Measurements from ENCODE around the gene SARDH.

GRCh38 chr9:133701981-133702797 lies 36.0 kb downstream of the SARDH start:
- TF ChIP-seq POLR2A (IDR thresholded peaks at IDR 0.05; ENCODE audit: insufficient read depth in 1 of 2, low read depth in 2 of 2, low read length in 2 of 2), result no peak
- no peak for TF ChIP-seq FOXM1 (CRISPR knock-in tag; IDR thresholded peaks at IDR 0.05)
- TF ChIP-seq ZNF746 (CRISPR knock-in tag; IDR thresholded peaks at IDR 0.05), result no peak
- TF ChIP-seq EP300 (IDR thresholded peaks at IDR 0.05; ENCODE audit: low read depth in 2 of 2, low read length in 2 of 2), result no peak
- TF ChIP-seq EP300 (CRISPR knock-in tag; IDR thresholded peaks at IDR 0.05; ENCODE audit: borderline replicate concordance), result no peak
- TF ChIP-seq ZFY (CRISPR knock-in tag; IDR thresholded peaks at IDR 0.05), result no peak
- no peak for TF ChIP-seq SMAD1 (CRISPR knock-in tag; IDR thresholded peaks at IDR 0.05; ENCODE audit: borderline replicate concordance, low read depth)
- no peak for TF ChIP-seq CTCF (CRISPR knock-in tag; IDR thresholded peaks at IDR 0.05)
- TF ChIP-seq ZBTB14 (CRISPR knock-in tag; IDR thresholded peaks at IDR 0.05), result no peak
- TF ChIP-seq FOXK2 (IDR thresholded peaks at IDR 0.05), result no peak
- TF ChIP-seq ZNF558 (CRISPR knock-in tag; IDR thresholded peaks at IDR 0.05; ENCODE audit: borderline replicate concordance), result no peak
